ENCODE measurements around the gene ASCC3.

DNA sequence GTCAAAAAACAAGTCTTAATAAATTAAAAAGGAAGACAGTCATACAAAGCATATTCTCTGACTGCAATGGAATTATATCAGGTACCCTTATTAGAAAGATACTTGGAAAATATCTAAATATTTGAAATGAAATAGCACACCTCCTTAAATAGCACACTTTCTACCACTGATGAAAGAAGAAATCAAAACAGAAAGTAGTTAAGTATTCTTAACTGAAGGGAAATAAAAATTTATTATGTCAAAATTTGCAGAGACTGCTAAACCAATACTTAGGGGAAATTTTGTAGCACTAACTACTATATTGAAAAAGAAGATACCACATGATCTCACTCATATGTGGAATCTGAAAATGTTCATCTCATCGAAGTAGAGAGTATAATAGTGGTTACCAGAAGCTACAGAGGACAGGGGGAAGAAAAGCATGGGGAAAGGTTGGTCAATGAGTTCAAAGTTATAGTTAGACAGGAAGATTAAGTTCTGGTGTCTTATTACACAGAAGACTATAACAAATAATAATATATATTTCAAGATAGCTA is 112.2 kb downstream of the ASCC3 start:
- TF ChIP-seq, protein P1, sequence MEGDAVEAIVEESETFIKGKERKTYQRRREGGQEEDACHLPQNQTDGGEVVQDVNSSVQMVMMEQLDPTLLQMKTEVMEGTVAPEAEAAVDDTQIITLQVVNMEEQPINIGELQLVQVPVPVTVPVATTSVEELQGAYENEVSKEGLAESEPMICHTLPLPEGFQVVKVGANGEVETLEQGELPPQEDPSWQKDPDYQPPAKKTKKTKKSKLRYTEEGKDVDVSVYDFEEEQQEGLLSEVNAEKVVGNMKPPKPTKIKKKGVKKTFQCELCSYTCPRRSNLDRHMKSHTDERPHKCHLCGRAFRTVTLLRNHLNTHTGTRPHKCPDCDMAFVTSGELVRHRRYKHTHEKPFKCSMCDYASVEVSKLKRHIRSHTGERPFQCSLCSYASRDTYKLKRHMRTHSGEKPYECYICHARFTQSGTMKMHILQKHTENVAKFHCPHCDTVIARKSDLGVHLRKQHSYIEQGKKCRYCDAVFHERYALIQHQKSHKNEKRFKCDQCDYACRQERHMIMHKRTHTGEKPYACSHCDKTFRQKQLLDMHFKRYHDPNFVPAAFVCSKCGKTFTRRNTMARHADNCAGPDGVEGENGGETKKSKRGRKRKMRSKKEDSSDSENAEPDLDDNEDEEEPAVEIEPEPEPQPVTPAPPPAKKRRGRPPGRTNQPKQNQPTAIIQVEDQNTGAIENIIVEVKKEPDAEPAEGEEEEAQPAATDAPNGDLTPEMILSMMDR (conservative IDR thresholded peaks at IDR 0.05; ENCODE audit: low read depth, low read length): no peak
- TF ChIP-seq EZH2 (IDR thresholded peaks at IDR 0.05; ENCODE audit: borderline replicate concordance, low read depth, low read length, poor library complexity, severe bottlenecking): no peak
